Panc1 (cell line): Measurements from ENCODE around the gene ADTRP. TPM values are rescaled to one million over a fixed set of nuclear protein-coding genes. Genes with fewer than 3 reads are reported as not detected.

Source experiments
- total RNA-seq: library from RNA; stranded (reverse); gene quantifications from one replicate; pipeline ENCODE4 v1.2.1, GENCODE V29; 2021; ENCODE audit not compliant: unreplicated experiment

ADTRP gene
- total RNA-seq, 1 experiment from 2014 or later, result not detected

Other genes with a start within 250 kb of the ADTRP start
- 1.3 TPM for gene TMEM170B, start 241.1 kb downstream of the ADTRP start, total RNA-seq
- 16.7 TPM for gene HIVEP1, start 233.5 kb upstream of the ADTRP start, total RNA-seq